Stomach (tissue), 4 donors: Measurements from ENCODE around the gene OTUD1.

Experiments
- EP300 ChIP-seq: sonication (generic); formaldehyde crosslinking; IDR thresholded peaks from one replicate; pipeline ENCODE4 v1.6.1; 2017; ENCODE audit warnings: antibody characterized with exemption
- POLR2A ChIP-seq, 4 donors: fragments of 450-650 bp; IDR thresholded peaks; one replicate each; pipeline ENCODE4 v1.6.1; 2016; ENCODE audit warnings: antibody characterized with exemption in 4 of 4, control low read depth in 2 of 4, mild to moderate bottlenecking in 1 of 4, moderate library complexity in 1 of 4
- POLR2AphosphoS5 ChIP-seq, 3 donors: sonication (generic); formaldehyde crosslinking; IDR thresholded peaks; one replicate each; pipeline ENCODE4 v1.6.1; 2016; ENCODE audit warnings: antibody characterized with exemption in 3 of 3
- TF ChIP-seq, protein P1 (sequence below), 7 experiments: fragments of 450-650 bp in 4 of 7; fragments of 200-600 bp in 3 of 7; sonication (generic) in 3 of 7; IDR thresholded peaks; one replicate each; pipeline ENCODE4 v1.5.1; 2016 to 2019; ENCODE audit warnings: antibody characterized with exemption in 7 of 7, control low read depth in 2 of 7, mild to moderate bottlenecking in 1 of 7

- TF ChIP-seq, protein P1, sequence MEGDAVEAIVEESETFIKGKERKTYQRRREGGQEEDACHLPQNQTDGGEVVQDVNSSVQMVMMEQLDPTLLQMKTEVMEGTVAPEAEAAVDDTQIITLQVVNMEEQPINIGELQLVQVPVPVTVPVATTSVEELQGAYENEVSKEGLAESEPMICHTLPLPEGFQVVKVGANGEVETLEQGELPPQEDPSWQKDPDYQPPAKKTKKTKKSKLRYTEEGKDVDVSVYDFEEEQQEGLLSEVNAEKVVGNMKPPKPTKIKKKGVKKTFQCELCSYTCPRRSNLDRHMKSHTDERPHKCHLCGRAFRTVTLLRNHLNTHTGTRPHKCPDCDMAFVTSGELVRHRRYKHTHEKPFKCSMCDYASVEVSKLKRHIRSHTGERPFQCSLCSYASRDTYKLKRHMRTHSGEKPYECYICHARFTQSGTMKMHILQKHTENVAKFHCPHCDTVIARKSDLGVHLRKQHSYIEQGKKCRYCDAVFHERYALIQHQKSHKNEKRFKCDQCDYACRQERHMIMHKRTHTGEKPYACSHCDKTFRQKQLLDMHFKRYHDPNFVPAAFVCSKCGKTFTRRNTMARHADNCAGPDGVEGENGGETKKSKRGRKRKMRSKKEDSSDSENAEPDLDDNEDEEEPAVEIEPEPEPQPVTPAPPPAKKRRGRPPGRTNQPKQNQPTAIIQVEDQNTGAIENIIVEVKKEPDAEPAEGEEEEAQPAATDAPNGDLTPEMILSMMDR (IDR thresholded peaks at IDR 0.05) = no peak
- no peak for TF ChIP-seq POLR2A (IDR thresholded peaks at IDR 0.05)
- TF ChIP-seq EP300 = no peak
- TF ChIP-seq POLR2AphosphoS5 (IDR thresholded peaks at IDR 0.05) = no peak
Observed at GRCh38 chr10:23402856-23403255, 36.0 kb upstream of the OTUD1 start.
